ENCODE data around the gene ANKRD24. TPM values are rescaled to one million over a fixed set of nuclear protein-coding genes. Genes with fewer than 3 reads are reported as not detected.

Gene ANKRD24
- total and polyA plus RNA-seq, 2 of the 13 experiments (the other 11 are each of a cell fraction or from before 2014, with no cell fraction given): 0.13 to 0.24 TPM

- TF ChIP-seq, protein P1, sequence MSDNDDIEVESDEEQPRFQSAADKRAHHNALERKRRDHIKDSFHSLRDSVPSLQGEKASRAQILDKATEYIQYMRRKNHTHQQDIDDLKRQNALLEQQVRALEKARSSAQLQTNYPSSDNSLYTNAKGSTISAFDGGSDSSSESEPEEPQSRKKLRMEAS (IDR thresholded peaks at IDR 0.05): no peak
- TF ChIP-seq CREM (IDR thresholded peaks at IDR 0.05) (no peak), CREM (CRISPR knock-in tag; IDR thresholded peaks at IDR 0.05) (no peak), LCORL (IDR thresholded peaks at IDR 0.05) (no peak), LCORL (CRISPR knock-in tag; IDR thresholded peaks at IDR 0.05) (no peak), IRF2 (CRISPR knock-in tag; IDR thresholded peaks at IDR 0.05) (no peak), POLR2AphosphoS2 (IDR thresholded peaks at IDR 0.05; ENCODE audit: low read depth, low read length) (no peak), ZSCAN12 (CRISPR knock-in tag; IDR thresholded peaks at IDR 0.05) (no peak), TGIF2 (CRISPR knock-in tag; IDR thresholded peaks at IDR 0.05) (no peak), ZBTB8A (CRISPR knock-in tag; IDR thresholded peaks at IDR 0.05; ENCODE audit: borderline replicate concordance, low read depth) (no peak), MTA1 (CRISPR knock-in tag; IDR thresholded peaks at IDR 0.05; ENCODE audit: borderline replicate concordance) (no peak), ZSCAN22 (CRISPR knock-in tag; IDR thresholded peaks at IDR 0.05) (no peak), CEBPG (CRISPR knock-in tag; IDR thresholded peaks at IDR 0.05) (peak; percentile 16; the same call in 1 of the 2 replicates), FOXA1 (IDR thresholded peaks at IDR 0.05) (no peak), FOXA1 (CRISPR knock-in tag; IDR thresholded peaks at IDR 0.05) (peak; percentile 32; the same call in 1 of the 2 replicates), HNF4A (CRISPR knock-in tag; IDR thresholded peaks at IDR 0.05) (peak; percentile 44), ZNF563 (CRISPR knock-in tag; IDR thresholded peaks at IDR 0.05) (no peak), MED13 (CRISPR knock-in tag; IDR thresholded peaks at IDR 0.05) (no peak), ZNF678 (CRISPR knock-in tag; IDR thresholded peaks at IDR 0.05) (no peak), ERF (CRISPR knock-in tag; IDR thresholded peaks at IDR 0.05) (no peak), IKZF5 (CRISPR knock-in tag; IDR thresholded peaks at IDR 0.05) (no peak), HNRNPLL (IDR thresholded peaks at IDR 0.05; ENCODE audit: low read depth, low read length, poor library complexity, severe bottlenecking) (no peak), ZFP1 (CRISPR knock-in tag; IDR thresholded peaks at IDR 0.05) (no peak), SATB2 (CRISPR knock-in tag; IDR thresholded peaks at IDR 0.05) (no peak), ADNP (CRISPR knock-in tag; IDR thresholded peaks at IDR 0.05) (no peak), ZIK1 (CRISPR knock-in tag; IDR thresholded peaks at IDR 0.05; ENCODE audit: borderline replicate concordance, low read depth) (no peak), MAFF (IDR thresholded peaks at IDR 0.05; ENCODE audit: low read depth, low read length) (no peak), CREBL2 (CRISPR knock-in tag; IDR thresholded peaks at IDR 0.05; ENCODE audit: borderline replicate concordance) (no peak), PRMT3 (CRISPR knock-in tag; IDR thresholded peaks at IDR 0.05; ENCODE audit: borderline replicate concordance, low read depth) (no peak), ZNF589 (CRISPR knock-in tag; conservative IDR thresholded peaks at IDR 0.05) (no peak)
- TF ChIP-seq, protein P2, sequence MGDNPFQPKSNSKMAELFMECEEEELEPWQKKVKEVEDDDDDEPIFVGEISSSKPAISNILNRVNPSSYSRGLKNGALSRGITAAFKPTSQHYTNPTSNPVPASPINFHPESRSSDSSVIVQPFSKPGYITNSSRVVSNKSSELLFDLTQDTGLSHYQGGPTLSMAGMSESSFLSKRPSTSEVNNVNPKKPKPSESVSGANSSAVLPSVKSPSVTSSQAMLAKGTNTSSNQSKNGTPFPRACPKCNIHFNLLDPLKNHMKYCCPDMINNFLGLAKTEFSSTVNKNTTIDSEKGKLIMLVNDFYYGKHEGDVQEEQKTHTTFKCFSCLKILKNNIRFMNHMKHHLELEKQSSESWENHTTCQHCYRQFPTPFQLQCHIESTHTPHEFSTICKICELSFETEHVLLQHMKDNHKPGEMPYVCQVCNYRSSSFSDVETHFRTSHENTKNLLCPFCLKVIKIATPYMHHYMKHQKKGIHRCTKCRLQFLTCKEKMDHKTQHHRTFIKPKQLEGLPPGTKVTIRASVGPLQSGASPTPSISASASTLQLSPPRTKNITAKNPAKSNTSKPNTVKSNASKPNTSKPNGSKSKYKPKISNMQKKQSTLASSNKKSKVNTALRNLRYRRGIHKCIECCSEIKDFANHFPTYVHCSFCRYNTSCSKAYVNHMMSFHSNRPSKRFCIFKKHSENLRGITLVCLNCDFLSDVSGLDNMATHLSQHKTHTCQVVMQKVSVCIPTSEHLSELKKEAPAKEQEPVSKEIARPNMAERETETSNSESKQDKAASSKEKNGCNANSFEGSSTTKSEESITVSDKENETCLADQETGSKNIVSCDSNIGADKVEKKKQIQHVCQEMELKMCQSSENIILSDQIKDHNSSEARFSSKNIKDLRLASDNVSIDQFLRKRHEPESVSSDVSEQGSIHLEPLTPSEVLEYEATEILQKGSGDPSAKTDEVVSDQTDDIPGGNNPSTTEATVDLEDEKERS (CRISPR knock-in tag; IDR thresholded peaks at IDR 0.05): 0 out of 2 replicates have a peak, but pooled peaks have one; percentile 23
Measured at GRCh38 chr19:4149518-4150288, 32.8 kb upstream of the ANKRD24 start (continued).
